HG02943 (cell line): Measurements from ENCODE around the gene MAN1B1.
A peak's percentile ranks its signal among the peaks of the same experiment; 100 is the strongest.
"Not testable (repeated sequence)": the region's sequence is repeated elsewhere in the genome, so short reads cannot be mapped to it uniquely, and the experiment has no call there.

Source experiments
- ATAC-seq: cut with Tn5 transposase; IDR thresholded peaks from one replicate; pipeline ENCODE4 v1.9.1; 2021; ENCODE audit warnings: mild to moderate bottlenecking, low read depth, moderate library complexity; ENCODE audit not compliant: unreplicated experiment

MAN1B1 gene

GRCh38 chr9:137109250-137110146 lies 22.7 kb downstream of the MAN1B1 start:
- ATAC-seq, result no peak

GRCh38 chr9:137110147-137110910 lies 23.5 kb downstream of the MAN1B1 start:
- no peak for ATAC-seq

GRCh38 chr9:137110911-137111787 lies 24.4 kb downstream of the MAN1B1 start:
- no peak for ATAC-seq

GRCh38 chr9:137111788-137112563 lies 25.2 kb downstream of the MAN1B1 start:
- no peak for ATAC-seq

GRCh38 chr9:137112564-137113384 lies 26.0 kb downstream of the MAN1B1 start:
- ATAC-seq, result no peak

GRCh38 chr9:137113385-137114159 lies 26.8 kb downstream of the MAN1B1 start:
- no peak for ATAC-seq

- ATAC-seq, result peak; percentile 10
Measured at GRCh38 chr9:137114220-137114612, 27.4 kb downstream of the MAN1B1 start.

- peak; percentile 50 for ATAC-seq
Measured at GRCh38 chr9:137114613-137115393, 28.0 kb downstream of the MAN1B1 start, which contains the start of gene DPP7. Gene DPP7 (minus strand): TSS chr9:137114733. CDS start chr9:137114713, 20 bp downstream.

GRCh38 chr9:137115394-137116026 lies 28.7 kb downstream of the MAN1B1 start:
- ATAC-seq, result no peak

GRCh38 chr9:137116027-137116507 lies 29.3 kb downstream of the MAN1B1 start:
- ATAC-seq, result no peak

GRCh38 chr9:137116728-137117127 lies 29.9 kb downstream of the MAN1B1 start:
- no peak for ATAC-seq

- no peak for ATAC-seq
Measured at GRCh38 chr9:137117269-137117731, 30.5 kb downstream of the MAN1B1 start.

GRCh38 chr9:137118092-137118603 lies 31.4 kb downstream of the MAN1B1 start:
- ATAC-seq, result not testable (repeated sequence)

GRCh38 chr9:137121927-137122795 lies 35.4 kb downstream of the MAN1B1 start:
- ATAC-seq, result not testable (repeated sequence)

GRCh38 chr9:137122796-137123467 lies 36.1 kb downstream of the MAN1B1 start:
- ATAC-seq, result not testable (repeated sequence)
